OCI-LY7 (cell line): ENCODE results near the gene ARHGAP19.

ENCODE experiments used
- EZH2phosphoT487 ChIP-seq: fragments of 200-600 bp; sonication (generic); IDR thresholded peaks from 2 replicates; pipeline ENCODE4 v1.6.1; 2018; ENCODE audit warnings: low read depth, borderline replicate concordance, mild to moderate bottlenecking, mixed run types, antibody characterized with exemption, low read length, moderate library complexity, mixed read lengths
- TF ChIP-seq, protein P1 (sequence below): fragments of 200-600 bp; sonication (generic); conservative IDR thresholded peaks from 2 replicates; pipeline ENCODE4 v1.5.1; 2014; ENCODE audit warnings: mild to moderate bottlenecking, antibody characterized with exemption, low read length, moderate library complexity, mixed read lengths

- no peak for TF ChIP-seq EZH2phosphoT487
- TF ChIP-seq, protein P1, sequence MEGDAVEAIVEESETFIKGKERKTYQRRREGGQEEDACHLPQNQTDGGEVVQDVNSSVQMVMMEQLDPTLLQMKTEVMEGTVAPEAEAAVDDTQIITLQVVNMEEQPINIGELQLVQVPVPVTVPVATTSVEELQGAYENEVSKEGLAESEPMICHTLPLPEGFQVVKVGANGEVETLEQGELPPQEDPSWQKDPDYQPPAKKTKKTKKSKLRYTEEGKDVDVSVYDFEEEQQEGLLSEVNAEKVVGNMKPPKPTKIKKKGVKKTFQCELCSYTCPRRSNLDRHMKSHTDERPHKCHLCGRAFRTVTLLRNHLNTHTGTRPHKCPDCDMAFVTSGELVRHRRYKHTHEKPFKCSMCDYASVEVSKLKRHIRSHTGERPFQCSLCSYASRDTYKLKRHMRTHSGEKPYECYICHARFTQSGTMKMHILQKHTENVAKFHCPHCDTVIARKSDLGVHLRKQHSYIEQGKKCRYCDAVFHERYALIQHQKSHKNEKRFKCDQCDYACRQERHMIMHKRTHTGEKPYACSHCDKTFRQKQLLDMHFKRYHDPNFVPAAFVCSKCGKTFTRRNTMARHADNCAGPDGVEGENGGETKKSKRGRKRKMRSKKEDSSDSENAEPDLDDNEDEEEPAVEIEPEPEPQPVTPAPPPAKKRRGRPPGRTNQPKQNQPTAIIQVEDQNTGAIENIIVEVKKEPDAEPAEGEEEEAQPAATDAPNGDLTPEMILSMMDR = no peak
These were observed 26.6 kb upstream of the ARHGAP19 start, which contains the start of gene FRAT1 for GRCh38 chr10:97318772-97319651.
